ENCODE results near the gene WAC.

- TF ChIP-seq CTCF (IDR thresholded peaks at IDR 0.05) (no peak), MEF2A (IDR thresholded peaks at IDR 0.05; ENCODE audit: borderline replicate concordance, low read depth) (no peak), ZBTB33 (IDR thresholded peaks at IDR 0.05; ENCODE audit: borderline replicate concordance, low read depth) (no peak), RAD21 (IDR thresholded peaks at IDR 0.05; ENCODE audit: low read length) (no peak), EP300 (IDR thresholded peaks at IDR 0.05; ENCODE audit: borderline replicate concordance in 1 of 2, low read depth in 1 of 2, low read length in 1 of 2) (no peak), POLR2AphosphoS5 (IDR thresholded peaks at IDR 0.05; ENCODE audit: low read depth, low read length) (no peak), EZH2phosphoT487 (IDR thresholded peaks at IDR 0.05; ENCODE audit: borderline replicate concordance, low read depth) (no peak), TEAD4 (IDR thresholded peaks at IDR 0.05; ENCODE audit: borderline replicate concordance, insufficient read depth) (no peak), TAF1 (IDR thresholded peaks at IDR 0.05; ENCODE audit: borderline replicate concordance, low read depth, low read length) (no peak), RCOR1 (IDR thresholded peaks at IDR 0.05; ENCODE audit: low read length) (no peak)
- TF ChIP-seq, protein P1, sequence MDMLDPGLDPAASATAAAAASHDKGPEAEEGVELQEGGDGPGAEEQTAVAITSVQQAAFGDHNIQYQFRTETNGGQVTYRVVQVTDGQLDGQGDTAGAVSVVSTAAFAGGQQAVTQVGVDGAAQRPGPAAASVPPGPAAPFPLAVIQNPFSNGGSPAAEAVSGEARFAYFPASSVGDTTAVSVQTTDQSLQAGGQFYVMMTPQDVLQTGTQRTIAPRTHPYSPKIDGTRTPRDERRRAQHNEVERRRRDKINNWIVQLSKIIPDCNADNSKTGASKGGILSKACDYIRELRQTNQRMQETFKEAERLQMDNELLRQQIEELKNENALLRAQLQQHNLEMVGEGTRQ (IDR thresholded peaks at IDR 0.05; ENCODE audit: borderline replicate concordance, low read depth, low read length), result no peak
Observed at GRCh38 chr10:28564905-28565304, 32.0 kb downstream of the WAC start.

Measured in SK-N-SH (cell line).